ENCODE results near the gene PLXDC2. TPM values are rescaled to one million over a fixed set of nuclear protein-coding genes. Genes with fewer than 3 reads are reported as not detected.

Gene PLXDC2
- total RNA-seq, 1 donor from 2014 or later: 143 TPM

- DNase-seq (no peak), ATAC-seq (no peak)
- intact Hi-C loops (cut with DNase I): no loop called here
- Histone ChIP-seq H3K27me3 (ENCODE audit: low read depth) (no peaks in the 10 kb centered on the region), H3K4me3 (no peak overlapping the region), H3K27ac (no peak overlapping the region), H3K36me3 (no peaks in the 10 kb centered on the region), H3K9me3 (peaks cover 11% of the 10 kb centered on the region), H3K4me1 (no peaks in the 10 kb centered on the region)
- TF ChIP-seq CTCF (IDR thresholded peaks at IDR 0.05): no peak
Measured at GRCh38 chr10:19911886-19912285, 95.7 kb downstream of the PLXDC2 start.

- ATAC-seq (no peak), DNase-seq (no peak)
- Histone ChIP-seq H3K27ac (no peak overlapping the region), H3K27me3 (ENCODE audit: low read depth) (no peaks in the 10 kb centered on the region), H3K36me3 (no peaks in the 10 kb centered on the region), H3K4me3 (no peak overlapping the region), H3K9me3 (peaks cover 11% of the 10 kb centered on the region), H3K4me1 (peaks cover 12% of the 10 kb centered on the region)
- no peak for TF ChIP-seq CTCF (IDR thresholded peaks at IDR 0.05)
- intact Hi-C loops (cut with DNase I): no loop called here
Measured at GRCh38 chr10:19913987-19914386, 97.8 kb downstream of the PLXDC2 start.

GRCh38 chr10:19915125-19915524 lies 98.9 kb downstream of the PLXDC2 start:
- H3K36me3 ChIP-seq: no peaks in the 10 kb centered on the region

GRCh38 chr10:19915816-19916215 lies 99.6 kb downstream of the PLXDC2 start:
- no peak for DNase-seq
- TF ChIP-seq CTCF (IDR thresholded peaks at IDR 0.05): no peak
- peaks cover 11% of the 10 kb centered on the region for H3K9me3 ChIP-seq
- H3K27me3 ChIP-seq (ENCODE audit: low read depth): no peaks in the 10 kb centered on the region
- H3K36me3 ChIP-seq: no peaks in the 10 kb centered on the region
- no peak overlapping the region for H3K27ac ChIP-seq
- peaks cover 26% of the 10 kb centered on the region for H3K4me1 ChIP-seq
- intact Hi-C loops (cut with DNase I): no loop called here
- H3K4me3 ChIP-seq: no peak overlapping the region
- ATAC-seq: no peak

More at GRCh38 chr10:19915125-19915524, 98.9 kb downstream of the PLXDC2 start:
- Histone ChIP-seq H3K4me1 (peaks cover 21% of the 10 kb centered on the region), H3K4me3 (no peak overlapping the region), H3K27me3 (ENCODE audit: low read depth) (no peaks in the 10 kb centered on the region), H3K27ac (no peak overlapping the region), H3K9me3 (peaks cover 11% of the 10 kb centered on the region)
- TF ChIP-seq CTCF (IDR thresholded peaks at IDR 0.05): no peak
- intact Hi-C loops (cut with DNase I): no loop called here
- DNase-seq (no peak), ATAC-seq (no peak)

GRCh38 chr10:19917751-19918478 lies 101.7 kb downstream of the PLXDC2 start:
- DNase-seq: no peak
- intact Hi-C loops (cut with DNase I): no loop called here
- no peaks in the 10 kb centered on the region for H3K36me3 ChIP-seq

More at GRCh38 chr10:19917751-19918478, 101.7 kb downstream of the PLXDC2 start:
- Histone ChIP-seq H3K27ac (no peak overlapping the region), H3K4me3 (no peak overlapping the region), H3K27me3 (ENCODE audit: low read depth) (no peaks in the 10 kb centered on the region), H3K4me1 (peaks cover 43% of the 10 kb centered on the region), H3K9me3 (peaks cover 11% of the 10 kb centered on the region)
- ATAC-seq: no peak
- TF ChIP-seq CTCF (IDR thresholded peaks at IDR 0.05): no peak

All from lower lobe of right lung (tissue), 2 donors.